WTC11 (cell line): Measurements from ENCODE around the gene OAT.

Source experiments
- CTCF ChIP-seq: fragments of 200-600 bp; IDR thresholded peaks from 2 replicates; pipeline ENCODE4 v1.8.0; 2022; ENCODE audit warnings: antibody characterized with exemption
- NFYB ChIP-seq: sonication (generic); formaldehyde crosslinking; conservative IDR thresholded peaks from 2 replicates; pipeline ENCODE4 v1.8.0; 2022; ENCODE audit warnings: low read depth, missing genetic modification reagents
- NR1H2 ChIP-seq: sonication (generic); formaldehyde crosslinking; IDR thresholded peaks from 2 replicates; pipeline ENCODE4 v1.9.0; 2021; ENCODE audit warnings: mild to moderate bottlenecking, moderate library complexity, missing genetic modification reagents
- NR2C2 ChIP-seq: sonication (generic); formaldehyde crosslinking; IDR thresholded peaks from 2 replicates; pipeline ENCODE4 v1.8.0; 2022; ENCODE audit warnings: mild to moderate bottlenecking, missing genetic modification reagents
- USF1 ChIP-seq: sonication (generic); formaldehyde crosslinking; IDR thresholded peaks from 2 replicates; pipeline ENCODE4 v1.8.0; 2022; ENCODE audit warnings: mild to moderate bottlenecking, missing genetic modification reagents
- ZNF281 ChIP-seq: sonication (generic); formaldehyde crosslinking; IDR thresholded peaks from 2 replicates; pipeline ENCODE4 v1.8.0; 2023; ENCODE audit warnings: mild to moderate bottlenecking, missing genetic modification reagents

GRCh38 chr10:124364674-124365073 lies 54.0 kb downstream of the OAT start:
- no peak for TF ChIP-seq NR1H2
- no peak for TF ChIP-seq CTCF
- TF ChIP-seq USF1 (CRISPR knock-in tag) = no peak
- TF ChIP-seq NR2C2 = no peak
- no peak for TF ChIP-seq ZNF281 (CRISPR knock-in tag)
- TF ChIP-seq NFYB (CRISPR knock-in tag) = no peak
